RWPE2 (cell line): ENCODE measurements around the gene PRPF38A.

Experiments
- ATAC-seq: fragments of 200-7000 bp; cut with Tn5 transposase; 3 replicates; pipeline ENCODE4 v1.9.1; 2021; ENCODE audit warnings: low read depth
- DNase-seq: peaks from one replicate; pipeline ENCODE4 v3.0.0-alpha.2; 2020; ENCODE audit warnings: low spot score
- H3K27ac ChIP-seq: fragments of 450-650 bp; 2 replicates; pipeline ENCODE4 v1.5.1; 2017; ENCODE audit warnings: mild to moderate bottlenecking; ENCODE audit not compliant: poor library complexity, severe bottlenecking
- H3K27me3 ChIP-seq: fragments of 250-450 bp; sonication (Bioruptor Pico); 2 replicates; pipeline ENCODE4 v1.5.1; 2021; ENCODE audit warnings: mild to moderate bottlenecking, moderate library complexity; ENCODE audit not compliant: insufficient read depth, poor library complexity, severe bottlenecking
- H3K36me3 ChIP-seq: fragments of 250-450 bp; sonication (Bioruptor Pico); 2 replicates; pipeline ENCODE4 v1.5.1; 2020; ENCODE audit warnings: low read depth, mild to moderate bottlenecking, moderate library complexity
- H3K4me1 ChIP-seq: fragments of 250-450 bp; sonication (Bioruptor Pico); 2 replicates; pipeline ENCODE4 v1.5.1; 2021; ENCODE audit warnings: mild to moderate bottlenecking, moderate library complexity; ENCODE audit not compliant: insufficient read depth, poor library complexity, severe bottlenecking
- H3K4me3 ChIP-seq: fragments of 250-450 bp; sonication (Bioruptor Pico); 2 replicates; pipeline ENCODE4 v1.5.1; 2021; ENCODE audit warnings: mild to moderate bottlenecking, moderate library complexity; ENCODE audit not compliant: severe bottlenecking
- H3K9me3 ChIP-seq: fragments of 250-450 bp; sonication (Bioruptor Pico); 2 replicates; pipeline ENCODE4 v1.5.1; 2021; ENCODE audit warnings: mild to moderate bottlenecking, moderate library complexity; ENCODE audit not compliant: severe bottlenecking
- TF ChIP-seq, protein P1 (sequence below): fragments of 450-650 bp; IDR thresholded peaks from one replicate; pipeline ENCODE4 v1.5.1; 2017; ENCODE audit warnings: mild to moderate bottlenecking, moderate library complexity; ENCODE audit not compliant: poor library complexity, severe bottlenecking

PRPF38A gene

GRCh38 chr1:52423055-52423454 is 18.7 kb downstream of the PRPF38A start:
- Histone ChIP-seq H3K4me1 (no peaks in the 10 kb centered on the region), H3K36me3 (peaks cover 69% of the 10 kb centered on the region), H3K4me3 (no peak overlapping the region), H3K27me3 (no peaks in the 10 kb centered on the region), H3K27ac (no peak overlapping the region), H3K9me3 (no peaks in the 10 kb centered on the region)
- ATAC-seq (no peak), DNase-seq (no peak)
- TF ChIP-seq, protein P1, sequence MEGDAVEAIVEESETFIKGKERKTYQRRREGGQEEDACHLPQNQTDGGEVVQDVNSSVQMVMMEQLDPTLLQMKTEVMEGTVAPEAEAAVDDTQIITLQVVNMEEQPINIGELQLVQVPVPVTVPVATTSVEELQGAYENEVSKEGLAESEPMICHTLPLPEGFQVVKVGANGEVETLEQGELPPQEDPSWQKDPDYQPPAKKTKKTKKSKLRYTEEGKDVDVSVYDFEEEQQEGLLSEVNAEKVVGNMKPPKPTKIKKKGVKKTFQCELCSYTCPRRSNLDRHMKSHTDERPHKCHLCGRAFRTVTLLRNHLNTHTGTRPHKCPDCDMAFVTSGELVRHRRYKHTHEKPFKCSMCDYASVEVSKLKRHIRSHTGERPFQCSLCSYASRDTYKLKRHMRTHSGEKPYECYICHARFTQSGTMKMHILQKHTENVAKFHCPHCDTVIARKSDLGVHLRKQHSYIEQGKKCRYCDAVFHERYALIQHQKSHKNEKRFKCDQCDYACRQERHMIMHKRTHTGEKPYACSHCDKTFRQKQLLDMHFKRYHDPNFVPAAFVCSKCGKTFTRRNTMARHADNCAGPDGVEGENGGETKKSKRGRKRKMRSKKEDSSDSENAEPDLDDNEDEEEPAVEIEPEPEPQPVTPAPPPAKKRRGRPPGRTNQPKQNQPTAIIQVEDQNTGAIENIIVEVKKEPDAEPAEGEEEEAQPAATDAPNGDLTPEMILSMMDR = no peak

DNA sequence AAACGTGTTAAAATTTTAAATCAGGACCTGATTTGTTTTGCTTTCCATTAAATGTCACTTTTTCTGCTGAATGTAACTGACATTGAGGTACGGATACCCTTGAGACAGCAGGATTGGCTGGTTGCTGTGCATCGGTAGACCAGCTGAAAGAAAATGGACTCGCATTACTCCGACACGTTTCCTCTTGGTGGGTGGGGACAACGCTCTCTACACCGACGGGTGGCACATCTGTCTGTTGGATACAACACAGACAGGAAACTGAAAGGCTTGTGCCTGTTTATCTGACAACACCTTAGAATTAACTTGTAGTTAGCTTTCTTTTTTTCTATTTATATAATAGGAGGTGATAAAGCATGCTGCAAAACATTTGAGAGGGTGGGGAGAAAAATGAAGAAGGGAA is 19.4 kb downstream of the PRPF38A start:
- H3K36me3 ChIP-seq = peaks cover 61% of the 10 kb centered on the region

DNA sequence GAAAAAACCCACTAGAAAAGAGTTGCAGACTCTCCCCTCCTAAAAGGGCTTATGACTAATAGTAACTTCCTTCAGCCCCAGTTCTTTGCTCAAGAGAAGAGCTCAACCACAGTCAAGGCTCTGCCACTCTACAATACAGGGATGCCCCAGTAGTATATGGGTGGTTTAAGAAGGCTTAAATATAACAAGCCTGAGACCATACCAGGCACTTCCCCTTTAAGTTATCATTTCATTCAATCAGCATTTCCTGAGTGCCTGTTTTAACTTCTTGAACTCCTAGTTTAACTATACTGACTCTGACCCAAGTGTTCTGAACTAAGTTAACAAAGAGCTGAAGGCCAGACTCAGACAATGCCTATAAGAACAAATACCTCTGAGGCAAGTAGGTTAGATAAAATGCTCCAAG is 19.8 kb downstream of the PRPF38A start:
- Histone ChIP-seq H3K27ac (no peak overlapping the region), H3K27me3 (no peaks in the 10 kb centered on the region), H3K9me3 (no peaks in the 10 kb centered on the region), H3K4me1 (no peaks in the 10 kb centered on the region), H3K4me3 (no peak overlapping the region), H3K36me3 (peaks cover 60% of the 10 kb centered on the region)
- no peak for DNase-seq
- TF ChIP-seq, protein P1 = no peak
- no peak; the same call in 2 of the 3 replicates for ATAC-seq

More for the DNA sequence above, 19.4 kb downstream of the PRPF38A start:
- Histone ChIP-seq H3K4me1 (no peaks in the 10 kb centered on the region), H3K27me3 (no peaks in the 10 kb centered on the region), H3K27ac (no peak overlapping the region), H3K9me3 (no peaks in the 10 kb centered on the region), H3K4me3 (no peak overlapping the region)
- DNase-seq = no peak
- TF ChIP-seq, protein P1 = no peak
- ATAC-seq = no peak

DNA sequence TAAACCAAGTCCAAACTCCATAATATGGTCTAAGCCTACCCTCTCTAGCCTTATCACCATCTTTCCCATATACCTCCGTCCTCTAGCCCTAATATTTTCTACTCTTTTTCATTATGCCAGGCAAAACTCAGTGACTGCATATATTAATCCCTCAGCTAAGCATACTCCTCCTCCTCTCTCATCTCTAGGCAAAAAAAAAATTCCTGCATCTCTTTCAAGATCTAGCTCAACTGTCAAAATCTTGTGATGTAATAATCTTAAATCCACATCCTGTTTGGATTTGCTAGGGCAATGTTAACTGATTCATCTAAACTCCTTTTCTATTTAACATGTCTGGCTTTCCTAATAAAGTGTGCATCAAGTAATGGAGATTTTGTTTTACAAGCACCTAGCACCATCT is 20.4 kb downstream of the PRPF38A start:
- TF ChIP-seq, protein P1 = no peak
- Histone ChIP-seq H3K27me3 (no peaks in the 10 kb centered on the region), H3K4me1 (no peaks in the 10 kb centered on the region), H3K27ac (no peak overlapping the region), H3K4me3 (no peak overlapping the region), H3K9me3 (no peaks in the 10 kb centered on the region), H3K36me3 (peaks cover 57% of the 10 kb centered on the region)
- no peak for ATAC-seq
- DNase-seq = no peak

DNA sequence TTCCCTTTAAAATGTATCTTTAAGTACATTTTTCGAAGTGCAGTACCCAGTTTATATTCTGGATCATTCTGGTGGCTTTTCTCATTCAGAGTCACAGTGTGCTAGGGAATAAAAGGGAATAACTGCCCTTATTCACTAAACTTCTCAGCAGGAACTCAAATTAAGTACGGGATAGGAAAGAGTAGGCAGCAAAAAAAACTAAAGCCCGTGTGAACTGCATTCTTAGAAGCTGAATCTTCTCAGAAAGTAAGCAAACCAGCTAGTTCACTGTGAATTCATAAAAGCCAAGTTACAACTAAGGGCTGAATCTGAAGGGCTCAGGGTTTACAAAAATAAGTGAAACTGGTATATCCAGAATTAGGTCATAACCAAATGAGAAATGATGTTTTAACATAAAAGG is 22.0 kb downstream of the PRPF38A start:
- Histone ChIP-seq H3K4me1 (no peaks in the 10 kb centered on the region), H3K27me3 (no peaks in the 10 kb centered on the region), H3K36me3 (peaks cover 55% of the 10 kb centered on the region), H3K27ac (no peak overlapping the region), H3K9me3 (no peaks in the 10 kb centered on the region), H3K4me3 (no peak overlapping the region)
- 0 out of 3 replicates have a peak, but pooled peaks have one; percentile 21 for ATAC-seq
- TF ChIP-seq, protein P1 = no peak
- no peak for DNase-seq
